Coronary artery (tissue), 2 donors: ENCODE results near the gene ABCA8.
"Not testable (repeated sequence)": the region's sequence is repeated elsewhere in the genome, so short reads cannot be mapped to it uniquely, and the experiment has no call there.

Experiments used
- DNase-seq: peaks from one replicate; pipeline ENCODE4 v3.0.0-alpha.2; 2017; ENCODE audit warnings: low spot score
- H3K27ac ChIP-seq, 2 donors: fragments of 200-600 bp; sonication (generic); one replicate each; pipeline ENCODE4 v1.5.1; 2016 to 2019
- H3K4me3 ChIP-seq: fragments of 200-600 bp; sonication (generic); 2 replicates; pipeline ENCODE4 v1.5.1; 2016; ENCODE audit warnings: mild to moderate bottlenecking, moderate library complexity
- CTCF ChIP-seq: fragments of 200-600 bp; sonication (generic); IDR thresholded peaks from one replicate; pipeline ENCODE4 v1.5.1; 2019; ENCODE audit warnings: antibody characterized with exemption

The ABCA8 gene

GRCh38 chr17:68824707-68825106 is 130.5 kb downstream of the ABCA8 start:
- no peak overlapping the region for H3K27ac ChIP-seq
- no peak for TF ChIP-seq CTCF
- no peak for DNase-seq
- no peak overlapping the region for H3K4me3 ChIP-seq

GRCh38 chr17:68824185-68824584 is 131.0 kb downstream of the ABCA8 start:
- H3K4me3 ChIP-seq, DNase-seq, H3K27ac ChIP-seq: not testable (repeated sequence)

GRCh38 chr17:68822719-68823289 is 132.4 kb downstream of the ABCA8 start:
- no peak for DNase-seq
- H3K27ac ChIP-seq, result no peak overlapping the region
- no peak for TF ChIP-seq CTCF
- H3K4me3 ChIP-seq, result no peak overlapping the region

- Histone ChIP-seq H3K4me3 (no peak overlapping the region), H3K27ac (no peak overlapping the region)
- TF ChIP-seq CTCF, result no peak
- no peak for DNase-seq
These were observed 133.1 kb downstream of the ABCA8 start for GRCh38 chr17:68821860-68822696.

- Histone ChIP-seq H3K27ac (no peak overlapping the region), H3K4me3 (no peak overlapping the region)
- DNase-seq, result no peak
- no peak for TF ChIP-seq CTCF
These were observed 134.2 kb downstream of the ABCA8 start for GRCh38 chr17:68820825-68821481.

GRCh38 chr17:68820476-68820824 is 134.7 kb downstream of the ABCA8 start:
- TF ChIP-seq CTCF, result no peak
- Histone ChIP-seq H3K4me3 (no peak overlapping the region), H3K27ac (no peak overlapping the region)
- no peak for DNase-seq

- Histone ChIP-seq H3K4me3 (no peak overlapping the region), H3K27ac (no peak overlapping the region)
- no peak for DNase-seq
- no peak for TF ChIP-seq CTCF
These were observed 135.7 kb downstream of the ABCA8 start for GRCh38 chr17:68819465-68819864.
